K562 (cell line): ENCODE results near the gene TBC1D5. TPM values are rescaled to one million over a fixed set of nuclear protein-coding genes. Genes with fewer than 3 reads are reported as not detected.

Source experiments
- ATAC-seq: fragments of 200-7000 bp; cut with Tn5 transposase; 3 replicates; pipeline ENCODE4 v1.9.1; 2020; ENCODE audit warnings: moderate library complexity
- BruUV-seq: library from RNA; stranded (reverse); fragments of 400-500 nt; replicated peaks from 2 replicates; lab custom pipeline; 2021; lab: Mats Ljungman, UMichigan
- CTCF ChIA-PET: fragments of 300-600 bp; formaldehyde crosslinking; extraction: SDS; loops from one replicate; lab custom pipeline; 2021; ENCODE audit warnings: low intra/inter-chr PET ratio; lab: Yijun Ruan, JAX
- POLR2A ChIA-PET: fragments of 300-600, 350-650 bp; sonication (Branson Sonifier 250); formaldehyde crosslinking; extraction: SDS; loops from one replicate; lab custom pipeline; 2021; ENCODE audit warnings: antibody characterized with exemption, inconsistent platforms; lab: Yijun Ruan, JAX
- DNase-seq, 4 experiments: peaks; one replicate each; pipeline versions ENCODE4 v3.0.0 to v3.0.0-alpha.2; 2011 to 2018; ENCODE audit warnings: low spot score in 3 of 4, mixed read lengths in 3 of 4; ENCODE audit errors: extremely low read depth in 1 of 4
- FAIRE-seq: peaks from 2 replicates; lab custom pipeline; 2011; peaks lifted over from hg19 to GRCh38; lab: Jason Lieb, UNC
- H2AFZ ChIP-seq: 2 replicates; pipeline ENCODE4 v1.6.0; 2011; ENCODE audit warnings: low read depth, low read length, control low read depth, inconsistent platforms
- H3K27ac ChIP-seq: fragments of 200-600 bp; 3 replicates; pipeline ENCODE4 v1.8.0; 2011; ENCODE audit warnings: low read depth, mild to moderate bottlenecking, control low read depth, inconsistent platforms, low read length, moderate library complexity, mixed read lengths; ENCODE audit errors: extremely low read depth
- H3K27me3 ChIP-seq, 2 experiments: fragments of 300-600 bp in 1 of 2; 2 replicates in 1 of 2; 3 replicates in 1 of 2; pipeline versions ENCODE4 v1.6.0 to v1.8.0; 2011; ENCODE audit warnings: inconsistent platforms in 2 of 2, low read length in 2 of 2, mild to moderate bottlenecking in 1 of 2, mixed read lengths in 1 of 2, moderate library complexity in 1 of 2; ENCODE audit not compliant: control insufficient read depth in 2 of 2, insufficient read depth in 2 of 2
- H3K36me3 ChIP-seq: fragments of 300-600 bp; 3 replicates; pipeline ENCODE4 v1.8.0; 2011; ENCODE audit warnings: mild to moderate bottlenecking, low read length, inconsistent platforms; ENCODE audit not compliant: control insufficient read depth, insufficient read depth
- H3K4me1 ChIP-seq, 2 experiments: fragments of 200-600 bp in 1 of 2; replicated peaks in 1 of 2; 2 replicates in 1 of 2; 3 replicates in 1 of 2; pipeline versions ENCODE4 v1.5.1 to v1.8.0; 2011; ENCODE audit warnings: inconsistent platforms in 2 of 2, low read length in 2 of 2, mild to moderate bottlenecking in 1 of 2, mixed read lengths in 1 of 2, moderate library complexity in 1 of 2; ENCODE audit not compliant: control insufficient read depth in 2 of 2, insufficient read depth in 2 of 2
- H3K4me2 ChIP-seq: 2 replicates; pipeline ENCODE4 v1.6.1; 2011; ENCODE audit warnings: low read length, control low read depth, inconsistent platforms, mixed read lengths; ENCODE audit not compliant: insufficient read depth
- H3K4me3 ChIP-seq: fragments of 200-600 bp; sonication (generic), shearing (Covaris generic); 2 replicates; pipeline ENCODE4 v1.5.1; 2016; ENCODE audit warnings: control low read depth, inconsistent platforms
- H3K79me2 ChIP-seq: fragments of 200-600 bp; 3 replicates; pipeline ENCODE4 v1.8.0; 2011; ENCODE audit warnings: low read length, inconsistent platforms; ENCODE audit not compliant: control insufficient read depth, insufficient read depth
- H3K9ac ChIP-seq, 2 experiments: 2 replicates each; pipeline versions ENCODE4 v1.6.0 to v1.6.1; 2011; ENCODE audit warnings: low read depth in 2 of 2, low read length in 2 of 2, control low read depth in 1 of 2, inconsistent platforms in 1 of 2, mild to moderate bottlenecking in 1 of 2, mixed read lengths in 1 of 2; ENCODE audit not compliant: insufficient read depth in 1 of 2
- H3K9me1 ChIP-seq: one replicate; pipeline ENCODE4 v1.6.0; 2011; ENCODE audit warnings: inconsistent platforms, mild to moderate bottlenecking, low read length, moderate library complexity; ENCODE audit not compliant: control insufficient read depth, insufficient read depth
- H3K9me3 ChIP-seq: replicated peaks from 2 replicates; pipeline ENCODE4 v1.5.1; 2011; ENCODE audit warnings: low read depth, low read length, inconsistent platforms; ENCODE audit not compliant: control insufficient read depth, insufficient read depth
- H4K20me1 ChIP-seq: replicated peaks from 2 replicates; pipeline ENCODE4 v1.6.1; 2011; ENCODE audit warnings: low read length, inconsistent platforms, mixed read lengths; ENCODE audit not compliant: control insufficient read depth, insufficient read depth
- C11orf30 ChIP-seq: fragments of 450-650 bp; IDR thresholded peaks from 2 replicates; pipeline ENCODE4 v1.6.1; 2016; ENCODE audit warnings: low read depth, mild to moderate bottlenecking
- CEBPG ChIP-seq, 3 experiments: fragments of 200-800 bp in 1 of 3; sonication (Bioruptor generic) in 1 of 3; sonication (generic) in 1 of 3; formaldehyde crosslinking in 1 of 3; IDR thresholded peaks in 2 of 3; conservative IDR thresholded peaks in 1 of 3; 2 replicates each; pipeline versions ENCODE4 v1.6.1 to v1.8.0; 2016 to 2022; ENCODE audit warnings: missing compliant biosample characterization in 2 of 3, missing genetic modification characterization in 2 of 3, mild to moderate bottlenecking in 1 of 3, missing genetic modification reagents in 1 of 3
- FOXJ2 ChIP-seq: fragments of 200-800 bp; sonication (Bioruptor generic); IDR thresholded peaks from 2 replicates; pipeline ENCODE4 v1.6.1; 2016; ENCODE audit warnings: missing genetic modification characterization, missing compliant biosample characterization
- LARP7 ChIP-seq: fragments of 450-650 bp; IDR thresholded peaks from 2 replicates; pipeline ENCODE4 v1.6.1; 2016
- MAFF ChIP-seq: IDR thresholded peaks from 2 replicates; pipeline ENCODE4 v1.6.1; 2012; ENCODE audit warnings: low read length, improper control_type of control experiment
- MAFG ChIP-seq: fragments of 450-650 bp; conservative IDR thresholded peaks from 2 replicates; pipeline ENCODE4 v1.6.1; 2016; ENCODE audit warnings: missing genetic modification characterization, missing compliant biosample characterization
- MAFK ChIP-seq: IDR thresholded peaks from 2 replicates; pipeline ENCODE4 v1.6.1; 2011; ENCODE audit warnings: low read length, improper control_type of control experiment
- NFRKB ChIP-seq: fragments of 450-650 bp; IDR thresholded peaks from 2 replicates; pipeline ENCODE4 v1.6.1; 2016; ENCODE audit warnings: low read depth
- SMC3 ChIP-seq: conservative IDR thresholded peaks from 2 replicates; pipeline ENCODE4 v1.6.1; 2011; ENCODE audit warnings: low read depth, low read length, improper control_type of control experiment; ENCODE audit not compliant: insufficient read depth
- YY1 ChIP-seq, 3 experiments: IDR thresholded peaks; 2 replicates each; pipeline ENCODE4 v1.6.1; 2011; ENCODE audit warnings: low read length in 2 of 3, mild to moderate bottlenecking in 2 of 3, moderate library complexity in 2 of 3, borderline replicate concordance in 1 of 3, control low read depth in 1 of 3, low read depth in 1 of 3; ENCODE audit not compliant: insufficient read depth in 3 of 3, insufficient replicate concordance in 2 of 3, control insufficient read depth in 1 of 3, insufficient read length in 1 of 3; ENCODE audit errors: extremely low read depth in 1 of 3
- ZBED1 ChIP-seq: IDR thresholded peaks from 2 replicates; pipeline ENCODE4 v1.6.1; 2014
- ZBTB8A ChIP-seq: fragments of 450-650 bp; IDR thresholded peaks from 2 replicates; pipeline ENCODE4 v1.6.1; 2018; ENCODE audit warnings: mild to moderate bottlenecking, moderate library complexity; ENCODE audit not compliant: partially characterized antibody
- ZNF316 ChIP-seq: fragments of 450-650 bp; IDR thresholded peaks from 2 replicates; pipeline ENCODE4 v1.6.1; 2016
- WGBS: fragments of 100-300 bp; shearing (Covaris generic); methylation state at CpG from one replicate; pipeline ENCODE4 v1.1.6; 2016; ENCODE audit warnings: low coverage, mixed read lengths; ENCODE audit not compliant: insufficient coverage; ENCODE audit errors: missing lambda C conversion rate; 5-methylcytosine and 5-hydroxymethylcytosine counted together
- in situ Hi-C: fragments of 300-500 bp; cut with MboI; formaldehyde crosslinking; loops from 4 replicates; pipeline ENCODE4 v1.15.0; 2018; ENCODE audit warnings: inconsistent platforms, mixed read lengths
- intact Hi-C: fragments of 100-400 bp; cut with micrococcal nuclease; formaldehyde crosslinking; loops from 2 replicates; pipeline ENCODE4 v1.14.2; 2022
- polyA plus RNA-seq, 8 experiments: library from polyadenylated mRNA; depleted of rRNA in 4 of 8; stranded (reverse) in 5 of 8; unstranded in 3 of 8; fragments of >200 nt; fragmentation: Nextera tagmentation in 2 of 8; fragmentation: Illumina TruSeq in 1 of 8; extraction: Ambion mirVana in 2 of 8; extraction: Trizol in 1 of 8; gene quantifications; 2 replicates each; pipeline versions ENCODE4 v1.2.1 to v1.2.3, GENCODE V29; 2011 to 2014; ENCODE audit warnings: inconsistent platforms in 1 of 8, missing spikeins in 1 of 8
- total RNA-seq, 7 experiments: library from RNA; depleted of rRNA in 6 of 7; stranded (reverse); fragments of >200 nt in 6 of 7; fragmentation: Illumina TruSeq in 2 of 7; extraction: Trizol in 2 of 7; gene quantifications; 2 replicates each; pipeline versions ENCODE4 v1.2.1 to v1.2.3, GENCODE V29; 2011 to 2021; ENCODE audit warnings: low replicate concordance in 1 of 7

The TBC1D5 gene
- total and polyA plus RNA-seq, 9 of the 15 experiments (the other 6 are each of a cell fraction or from before 2014, with no cell fraction given) = 2.9 to 38.1 (median 25.6) TPM

GRCh38 chr3:17431484-17432045 lies 310.9 kb downstream of the TBC1D5 start:
- no peak overlapping the region for H3K4me3 ChIP-seq
- no peaks in the 10 kb centered on the region for H3K9me1 ChIP-seq
- ChIA-PET POLR2A (interaction anchor here (1.1 kb wide), 1 partner anchor 127 kb away, joined by 3 read pairs; no protein-coding TSS in a partner anchor), CTCF (interaction anchor here (1.2 to 1.9 kb wide), 2 partner anchors 410 to 957 kb away, joined by 5 to 17 read pairs; no protein-coding TSS in a partner anchor)
- H3K9me3 ChIP-seq = no peaks in the 10 kb centered on the region
- TF ChIP-seq FOXJ2 (0 out of 2 replicates have a peak, but pooled peaks have one; percentile 43), C11orf30 (peak; percentile 91), MAFF (peak; percentile 63; the same call in 1 of the 2 replicates), ZBED1 (no peak), MAFG (tag) (peak; percentile 88), LARP7 (no peak), ZBTB8A (no peak), NFRKB (no peak), SMC3 (no peak), ZNF316 (peak; percentile 96), YY1 (IDR thresholded peaks at IDR 0.05; ENCODE audit: borderline replicate concordance in 1 of 3, control insufficient read depth in 1 of 3, extremely low read depth in 1 of 3, insufficient read depth in 3 of 3, insufficient read length in 1 of 3, insufficient replicate concordance in 2 of 3, low read depth in 1 of 3, low read length in 2 of 3) (no peak), MAFK (peak; percentile 64; the same call in 1 of the 2 replicates), CEBPG (CRISPR knock-in tag; IDR thresholded peaks at IDR 0.05) (no peak), CEBPG (tag; conservative IDR thresholded peaks at IDR 0.05 in 1 of 2, IDR thresholded peaks at IDR 0.05 in 1 of 2) (0 out of 4 replicates have a peak, but pooled peaks of 1 of the 2 experiments have one; percentile 24)
- no peaks in the 10 kb centered on the region; a peak in 1 of 5 replicates for H3K4me1 ChIP-seq
- FAIRE-seq = no peak
- H2AFZ ChIP-seq = no peak overlapping the region
- intact Hi-C loops = loop anchor here (1.0 to 10.0 kb wide), 4 partner anchors 216 to 543 kb away; no protein-coding TSS in a partner anchor
- 100% methylated on average over 2 of the region's 2 CpGs for WGBS
- H3K9ac ChIP-seq = no peak overlapping the region
- no peaks in the 10 kb centered on the region for H3K36me3 ChIP-seq
- H3K27me3 ChIP-seq = no peaks in the 10 kb centered on the region
- no peak for DNase-seq
- in situ Hi-C loops = loop anchor here (5.0 to 25.0 kb wide), 2 partner anchors 406 to 981 kb away; no protein-coding TSS in a partner anchor
- H3K79me2 ChIP-seq = no peaks in the 10 kb centered on the region
- ATAC-seq = no peak
- no peak overlapping the region for H3K27ac ChIP-seq
- H4K20me1 ChIP-seq = no peaks in the 10 kb centered on the region
- no peak overlapping the region for H3K4me2 ChIP-seq
- BruUV-seq = no TSS peak
